DMS153 (cell line): ENCODE results near the gene IL1RAPL1.

Experiments used
- DNase-seq: peaks from one replicate; lab custom pipeline; 2025; lab: John Stamatoyannopoulos, UW

The IL1RAPL1 gene

DNA sequence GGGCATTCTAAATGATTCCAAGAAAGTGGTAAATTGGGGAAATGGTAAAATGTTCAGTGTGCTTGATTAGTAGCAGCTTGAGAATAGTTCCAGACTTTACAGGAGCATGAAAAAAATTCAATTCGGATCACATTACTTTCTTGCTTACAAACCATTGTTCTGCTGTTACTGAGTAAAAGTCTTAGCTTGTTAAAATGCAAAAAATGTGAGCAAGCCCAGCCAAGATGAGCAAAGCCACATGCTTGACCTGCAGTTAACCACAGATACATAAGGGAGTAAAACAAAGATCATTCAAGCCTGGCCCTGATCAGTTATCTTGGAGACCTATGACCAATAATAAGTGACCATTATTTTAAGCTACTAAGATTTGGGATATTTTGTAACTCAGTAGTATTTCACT is 1065.2 kb downstream of the IL1RAPL1 start:
- DNase-seq = no peak

- DNase-seq = no peak
Measured at GRCh38 chrX:29653721-29654120, 1066.5 kb downstream of the IL1RAPL1 start.

DNA sequence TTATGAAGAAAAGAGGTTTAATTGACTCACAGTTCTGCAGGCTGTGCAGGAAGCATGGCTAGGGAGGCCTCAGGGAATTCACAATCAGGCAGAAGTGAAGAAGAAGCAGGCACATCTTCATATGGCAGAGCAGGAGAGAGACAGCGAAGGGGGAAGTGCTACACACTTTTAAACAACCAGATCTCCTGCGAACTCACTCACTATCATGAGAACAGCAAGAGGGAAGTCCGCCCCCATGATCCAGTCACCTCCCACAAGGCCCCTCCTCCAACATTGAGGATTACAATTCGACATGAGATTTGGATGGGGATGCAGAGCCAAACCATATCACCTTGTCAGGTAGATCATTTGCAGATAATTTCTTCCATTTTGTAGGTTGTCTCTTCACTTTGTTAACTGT is 1072.7 kb downstream of the IL1RAPL1 start:
- no peak for DNase-seq

DNA sequence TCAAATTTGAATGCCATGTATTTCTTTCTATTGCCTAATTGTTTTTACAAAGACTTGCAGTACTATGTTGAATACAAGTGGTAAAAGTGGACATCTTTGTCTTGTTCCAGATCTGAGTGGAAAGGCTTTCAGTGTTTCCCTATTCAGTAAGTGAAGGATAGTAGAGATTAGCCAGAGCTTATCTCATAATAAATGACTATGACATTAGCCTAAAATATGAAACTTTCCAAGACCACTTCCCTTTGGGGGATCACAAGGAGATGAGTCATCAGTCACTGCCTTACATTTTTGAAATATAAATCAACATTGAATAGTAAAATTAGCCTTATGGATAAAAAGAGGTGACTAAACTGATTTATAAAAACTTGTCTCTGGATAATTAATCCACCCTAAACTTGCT is 1074.0 kb downstream of the IL1RAPL1 start:
- no peak for DNase-seq

DNA sequence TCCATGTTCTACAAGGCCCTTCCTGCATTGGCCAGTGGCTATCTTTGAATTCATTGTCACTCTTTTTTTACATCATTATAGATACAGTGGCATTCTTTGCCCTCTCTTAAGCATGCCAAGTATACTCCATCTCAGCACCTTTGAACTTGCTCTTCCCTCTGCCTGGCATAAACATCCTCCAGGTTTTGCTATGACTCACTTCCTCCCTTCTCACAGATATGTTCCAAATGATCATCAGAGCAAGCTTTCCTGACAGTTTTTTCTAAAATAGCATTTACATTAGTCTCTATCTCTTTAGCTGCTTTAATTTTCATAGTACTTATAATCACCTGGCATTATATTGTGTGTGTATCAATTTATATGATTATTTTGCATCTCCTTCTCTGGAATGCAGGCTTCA is 1074.9 kb downstream of the IL1RAPL1 start:
- DNase-seq = no peak

DNA sequence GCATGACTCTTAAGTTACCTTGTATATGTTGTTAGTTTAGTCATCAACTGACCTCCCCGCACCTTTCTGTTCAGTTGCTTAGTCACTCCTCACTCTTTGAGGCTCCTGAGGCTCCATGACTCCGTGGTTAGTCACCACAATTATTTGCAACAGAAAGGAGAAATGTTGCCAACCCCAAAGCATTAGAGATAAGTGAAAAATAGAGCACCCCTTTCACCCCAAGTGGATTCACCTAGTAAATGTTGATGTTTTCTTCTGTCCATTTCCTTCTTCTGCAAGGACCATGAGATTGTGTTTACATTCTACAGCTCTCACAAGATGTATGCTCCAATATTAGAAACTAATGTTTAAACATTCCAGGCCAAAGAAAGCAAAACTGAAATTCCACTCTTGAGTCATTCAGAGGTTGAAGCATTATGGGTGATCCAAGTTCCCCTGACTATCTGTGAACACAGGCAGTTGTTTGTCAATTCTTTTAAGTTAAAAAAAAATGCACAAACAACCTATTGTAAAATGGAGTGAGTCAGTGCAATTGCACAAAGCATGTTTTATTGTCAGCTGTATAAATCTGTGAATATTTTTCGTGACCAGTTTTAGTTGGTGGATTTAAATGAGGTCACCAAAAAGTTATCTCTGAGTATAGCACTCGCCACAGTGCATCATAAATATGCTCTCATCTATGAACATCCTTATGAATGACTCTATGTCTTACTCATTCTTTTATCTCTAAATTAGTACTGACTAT is 1075.7 kb downstream of the IL1RAPL1 start:
- DNase-seq = no peak

DNA sequence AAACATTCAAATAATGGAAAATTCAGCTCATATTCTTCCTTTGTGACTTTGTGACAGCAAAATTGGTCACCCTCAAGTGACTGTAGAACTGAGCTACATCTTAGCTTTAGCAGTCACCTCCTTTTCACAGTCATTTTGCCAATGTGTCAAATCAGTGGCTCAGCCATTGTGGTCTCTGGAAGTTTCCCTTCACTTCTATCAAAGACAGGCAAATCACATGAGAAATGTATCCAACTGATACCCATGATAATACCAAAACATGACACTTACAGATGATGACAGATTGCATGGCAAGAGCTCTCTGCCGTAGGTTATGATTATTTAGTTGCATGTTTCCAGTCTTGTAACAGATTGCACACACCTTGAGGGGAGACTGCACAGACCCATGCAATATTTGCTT is 1078.3 kb downstream of the IL1RAPL1 start:
- DNase-seq = no peak

DNA sequence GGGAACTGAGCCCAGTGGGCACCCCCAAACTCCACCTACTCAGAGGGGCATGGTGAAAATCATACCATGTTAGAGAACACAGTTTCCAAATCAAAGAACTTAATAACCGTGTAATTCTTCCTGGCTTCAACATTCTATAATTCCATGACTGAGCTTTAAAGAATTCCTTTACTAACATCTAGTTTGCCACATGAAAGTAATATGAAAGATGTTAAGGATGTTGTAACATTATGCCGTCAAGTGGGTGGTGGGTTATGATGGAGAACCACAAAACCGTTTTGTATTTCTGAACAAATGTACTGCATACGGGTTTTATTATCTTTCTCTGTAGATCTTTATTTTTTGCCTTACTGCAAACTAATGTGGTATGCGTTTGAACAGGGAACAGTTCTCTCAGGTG is 1079.1 kb downstream of the IL1RAPL1 start:
- no peak for DNase-seq

GRCh38 chrX:29671421-29671820 is 1084.2 kb downstream of the IL1RAPL1 start:
- DNase-seq = no peak

DNA sequence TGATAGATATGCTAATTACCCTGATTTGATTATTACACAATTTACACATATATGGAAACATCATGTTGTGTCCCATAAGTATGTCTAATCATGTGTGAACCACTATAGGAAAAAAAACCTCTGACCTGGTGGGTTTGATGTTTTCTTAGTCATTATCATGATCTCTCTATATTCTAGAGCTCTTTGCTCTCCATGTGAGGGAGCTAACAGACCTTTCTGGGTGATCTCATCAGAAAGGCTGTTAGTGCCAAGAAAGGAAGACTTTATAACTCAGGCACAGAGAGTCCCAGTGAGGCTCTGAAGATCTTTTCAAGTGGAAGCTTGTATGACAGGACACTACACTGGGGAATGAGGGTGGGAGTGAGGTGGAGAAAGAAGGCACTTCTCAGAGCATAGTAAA is 1100.4 kb downstream of the IL1RAPL1 start:
- no peak for DNase-seq

DNA sequence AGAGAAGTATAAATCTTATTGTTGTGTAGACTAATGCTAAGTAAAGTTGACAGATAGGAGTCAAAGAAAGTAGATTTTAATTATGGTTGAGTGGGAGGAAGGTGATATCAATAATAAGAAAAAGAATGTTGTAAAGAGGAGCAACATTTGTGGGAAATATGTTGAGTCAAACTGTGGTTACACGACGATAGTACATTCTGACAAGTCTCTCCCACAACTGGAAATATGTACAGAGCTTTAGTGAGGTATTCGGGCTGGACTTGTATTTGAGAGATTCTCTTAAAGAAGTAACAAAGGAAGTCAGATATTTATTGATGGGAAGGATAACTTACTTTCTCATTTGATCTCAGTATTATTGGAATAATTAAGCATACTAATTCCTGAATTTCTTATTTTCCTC is 1102.8 kb downstream of the IL1RAPL1 start:
- no peak for DNase-seq

- no peak for DNase-seq
Measured at GRCh38 chrX:29691044-29691443, 1103.8 kb downstream of the IL1RAPL1 start.

DNA sequence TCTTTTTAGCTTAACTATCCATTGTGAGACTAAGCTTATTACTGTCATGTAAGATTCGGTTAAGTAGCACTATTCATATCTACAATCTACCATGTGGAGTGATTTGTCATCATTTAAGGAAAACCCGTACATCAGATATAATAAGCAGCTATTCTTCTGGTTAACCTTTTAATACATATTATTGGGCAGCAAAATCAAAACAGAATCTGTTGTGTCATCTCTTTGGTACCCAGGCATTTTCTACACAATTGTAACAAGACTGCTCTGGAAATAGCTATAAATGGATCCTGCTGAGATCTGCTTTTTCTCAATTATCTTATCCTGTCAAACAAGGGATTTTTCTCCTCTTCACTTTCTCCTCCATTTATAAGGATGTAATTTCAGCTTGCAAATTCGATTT is 1106.7 kb downstream of the IL1RAPL1 start:
- DNase-seq = no peak

DNA sequence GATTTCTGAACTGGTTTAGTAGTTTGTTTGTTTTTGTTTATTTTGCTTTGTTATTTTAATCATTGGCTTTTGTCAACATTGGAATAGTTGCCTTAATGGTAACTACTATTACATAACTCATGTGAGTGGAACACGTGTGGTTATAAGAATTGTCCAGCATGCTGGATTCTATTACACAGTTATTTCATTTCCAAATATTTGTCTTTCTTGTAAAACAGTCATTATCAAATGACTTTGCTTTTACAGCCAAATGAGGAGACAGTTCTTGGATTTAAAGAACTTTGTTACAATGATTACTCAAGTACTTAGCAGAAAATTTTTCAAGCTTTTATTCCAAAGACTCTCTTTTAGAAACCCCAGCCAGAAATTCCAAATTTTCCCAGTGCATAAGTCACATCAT is 1112.0 kb downstream of the IL1RAPL1 start:
- DNase-seq = no peak

DNA sequence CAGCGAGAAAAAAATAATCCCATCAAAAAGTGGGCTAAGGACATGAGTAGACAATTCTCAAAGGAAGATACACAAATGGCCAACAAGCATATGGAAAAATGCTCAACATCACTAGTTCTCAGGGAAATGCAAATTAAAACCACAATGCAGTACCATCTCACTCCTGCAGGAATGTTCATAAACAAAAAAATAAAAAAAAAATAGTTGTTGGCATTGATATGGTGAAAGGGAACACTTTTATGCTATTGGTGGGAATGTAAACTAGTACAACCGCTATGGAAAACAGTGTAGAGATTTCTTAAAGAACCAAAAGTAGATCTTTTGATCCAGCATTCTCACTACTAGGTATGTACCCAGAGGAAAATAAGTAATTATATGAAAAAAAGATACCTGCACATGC is 1119.8 kb downstream of the IL1RAPL1 start:
- DNase-seq = no peak

DNA sequence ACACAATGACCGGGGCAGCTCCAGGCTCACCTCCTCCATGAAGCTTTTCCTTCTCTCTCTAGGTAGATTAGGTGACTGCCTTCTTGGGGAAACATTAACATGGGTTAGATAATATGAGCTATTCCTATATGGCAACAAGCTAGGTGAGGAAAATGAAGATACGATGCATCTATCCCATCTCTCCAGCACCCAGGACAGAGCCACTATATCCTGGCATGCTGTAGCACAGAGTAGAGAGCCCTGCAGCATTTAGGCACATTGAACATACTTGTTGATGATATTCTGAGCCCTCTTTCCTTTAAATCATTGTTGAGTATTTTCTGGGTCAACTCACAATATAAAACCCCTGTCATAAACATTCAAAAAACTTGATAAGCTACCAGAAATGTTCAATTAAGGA is 1133.9 kb downstream of the IL1RAPL1 start:
- DNase-seq = no peak

GRCh38 chrX:29724316-29724715 is 1137.1 kb downstream of the IL1RAPL1 start:
- no peak for DNase-seq

GRCh38 chrX:29726811-29727210 is 1139.6 kb downstream of the IL1RAPL1 start:
- no peak for DNase-seq

- no peak for DNase-seq
Measured at GRCh38 chrX:29728639-29729038, 1141.4 kb downstream of the IL1RAPL1 start.

DNA sequence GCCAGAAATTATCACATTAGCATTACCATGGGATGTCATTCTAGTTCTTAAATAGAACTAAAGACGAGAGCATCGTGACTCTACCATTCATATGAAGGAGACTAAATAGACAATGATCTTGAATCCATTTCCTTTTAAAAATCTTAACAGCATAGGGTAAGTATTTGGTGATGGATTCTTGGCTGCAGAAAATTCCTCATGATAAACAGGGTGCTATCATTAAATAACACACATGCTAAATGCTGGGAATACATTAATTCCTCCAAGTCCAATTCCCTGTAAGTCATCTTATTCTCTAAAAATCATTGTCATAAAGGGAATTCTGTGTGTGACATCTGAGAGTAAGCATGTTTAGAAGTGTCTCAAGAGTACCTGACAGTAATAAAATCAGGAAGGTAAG is 1157.7 kb downstream of the IL1RAPL1 start:
- no peak for DNase-seq

- no peak for DNase-seq
Measured at GRCh38 chrX:29746326-29746725, 1159.1 kb downstream of the IL1RAPL1 start.

GRCh38 chrX:29762006-29762405 is 1174.8 kb downstream of the IL1RAPL1 start:
- no peak for DNase-seq

DNA sequence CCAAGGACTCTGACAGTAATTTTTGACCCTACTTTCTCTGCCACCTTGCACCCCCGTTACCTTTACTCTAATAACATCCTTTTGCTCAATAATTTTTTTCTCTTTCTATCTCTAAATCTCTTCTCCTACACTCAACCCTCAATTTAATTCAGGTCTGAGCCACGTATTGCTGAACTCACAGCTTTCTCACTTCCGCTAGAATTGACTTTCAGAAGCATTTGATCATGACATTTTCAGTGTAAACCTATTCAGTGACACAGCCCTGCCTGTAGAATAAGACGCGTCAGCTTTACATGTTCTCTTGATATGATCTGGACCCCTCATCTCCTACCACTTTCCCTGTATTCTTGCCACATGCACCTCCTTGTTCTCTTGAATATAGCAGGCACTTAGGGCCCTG is 1188.6 kb downstream of the IL1RAPL1 start:
- no peak for DNase-seq

GRCh38 chrX:29787656-29788055 is 1200.4 kb downstream of the IL1RAPL1 start:
- DNase-seq = no peak
